GM21723 (cell line): ENCODE results near the gene YY1AP1.
"Not testable (repeated sequence)": the region's sequence is repeated elsewhere in the genome, so short reads cannot be mapped to it uniquely, and the experiment has no call there.

Source experiments
- ATAC-seq: cut with Tn5 transposase; IDR thresholded peaks from one replicate; pipeline ENCODE4 v1.9.1; 2021; ENCODE audit warnings: mild to moderate bottlenecking, moderate library complexity; ENCODE audit not compliant: unreplicated experiment

The YY1AP1 gene, protein sequence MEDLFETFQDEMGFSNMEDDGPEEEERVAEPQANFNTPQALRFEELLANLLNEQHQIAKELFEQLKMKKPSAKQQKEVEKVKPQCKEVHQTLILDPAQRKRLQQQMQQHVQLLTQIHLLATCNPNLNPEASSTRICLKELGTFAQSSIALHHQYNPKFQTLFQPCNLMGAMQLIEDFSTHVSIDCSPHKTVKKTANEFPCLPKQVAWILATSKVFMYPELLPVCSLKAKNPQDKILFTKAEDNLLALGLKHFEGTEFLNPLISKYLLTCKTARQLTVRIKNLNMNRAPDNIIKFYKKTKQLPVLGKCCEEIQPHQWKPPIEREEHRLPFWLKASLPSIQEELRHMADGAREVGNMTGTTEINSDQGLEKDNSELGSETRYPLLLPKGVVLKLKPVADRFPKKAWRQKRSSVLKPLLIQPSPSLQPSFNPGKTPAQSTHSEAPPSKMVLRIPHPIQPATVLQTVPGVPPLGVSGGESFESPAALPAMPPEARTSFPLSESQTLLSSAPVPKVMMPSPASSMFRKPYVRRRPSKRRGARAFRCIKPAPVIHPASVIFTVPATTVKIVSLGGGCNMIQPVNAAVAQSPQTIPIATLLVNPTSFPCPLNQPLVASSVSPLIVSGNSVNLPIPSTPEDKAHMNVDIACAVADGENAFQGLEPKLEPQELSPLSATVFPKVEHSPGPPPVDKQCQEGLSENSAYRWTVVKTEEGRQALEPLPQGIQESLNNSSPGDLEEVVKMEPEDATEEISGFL

DNA sequence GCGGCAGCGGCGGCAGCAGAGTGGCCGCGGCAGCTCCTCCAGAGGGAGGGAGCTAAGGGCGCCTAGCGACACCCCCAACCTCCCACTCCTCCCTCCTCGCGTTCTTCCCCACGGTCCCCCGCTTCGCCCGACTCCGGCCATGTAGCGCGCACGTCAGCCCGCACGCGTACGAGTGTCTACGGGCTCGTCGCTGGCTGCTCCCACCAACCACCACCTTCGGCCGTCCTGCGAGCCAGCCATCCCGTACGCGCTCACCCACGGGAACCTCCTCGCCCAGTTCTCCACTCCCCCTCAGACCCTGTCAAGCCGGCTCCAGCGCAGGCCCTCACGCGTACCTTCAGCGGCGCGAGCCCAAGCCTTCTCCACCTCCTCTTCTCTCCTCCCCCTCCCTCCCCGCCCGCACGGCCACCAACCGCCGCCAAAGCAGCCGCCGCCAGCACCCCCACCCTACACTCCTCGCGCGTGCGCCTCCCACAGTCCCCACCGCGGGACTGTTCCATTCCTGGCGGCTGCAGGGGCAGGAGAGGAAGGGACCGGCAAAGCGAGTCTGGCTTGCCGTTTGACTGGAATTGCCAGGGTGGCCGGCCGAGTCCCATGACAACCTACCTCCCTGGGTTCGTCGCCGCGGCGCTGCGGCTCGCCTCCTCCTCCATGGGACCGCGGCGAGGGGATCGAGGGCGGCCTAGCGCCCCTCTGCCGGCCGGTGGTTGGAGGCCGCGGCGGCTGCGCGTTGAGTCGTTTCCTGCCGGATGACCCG, at the start of gene YY1AP1:
TSS of gene YY1AP1 (minus strand) at position 451 of the 757 bp plus-strand sequence. CDS start 8,338 bp downstream, outside the sequence.
- peak; percentile 79 for ATAC-seq

DNA sequence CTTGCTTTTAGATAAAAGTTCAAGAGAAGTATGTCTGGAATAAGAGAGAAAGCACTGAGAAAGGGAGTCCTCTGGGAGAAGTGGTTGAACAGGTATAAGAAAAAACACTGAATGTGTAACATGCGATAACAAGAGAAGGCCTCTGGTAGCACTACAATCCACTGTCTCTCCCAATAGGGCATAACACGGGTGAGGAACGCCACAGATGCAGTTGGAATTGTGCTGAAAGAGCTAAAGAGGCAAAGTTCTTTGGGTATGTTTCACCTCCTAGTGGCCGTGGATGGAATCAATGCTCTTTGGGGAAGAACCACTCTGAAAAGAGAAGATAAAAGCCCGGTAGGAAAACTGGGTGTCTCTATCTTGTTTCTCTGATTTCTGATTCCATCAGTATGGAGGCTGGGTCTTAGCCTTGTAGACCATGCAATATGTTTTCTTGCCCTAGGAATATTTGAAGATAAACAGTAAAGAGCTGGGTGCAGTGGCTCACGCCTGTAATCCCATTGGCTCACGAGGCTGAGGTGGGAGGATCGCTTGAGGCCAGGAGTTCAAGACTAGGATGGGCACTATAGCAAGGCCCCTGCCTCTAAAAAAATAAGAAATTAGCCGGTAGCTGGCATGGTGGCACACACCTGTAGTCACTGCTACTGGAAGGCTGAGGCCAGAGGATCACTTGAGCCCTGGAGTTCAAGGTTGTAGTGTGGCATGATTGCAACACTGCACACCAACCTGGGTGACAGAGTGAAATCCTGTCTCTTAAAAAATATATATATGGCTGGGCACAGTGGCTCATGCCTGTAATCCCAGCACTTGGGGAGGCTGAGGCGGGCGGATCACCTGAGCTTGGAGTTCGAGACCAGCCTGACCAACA, 40.7 kb upstream of the YY1AP1 start:
- ATAC-seq, result no peak

DNA sequence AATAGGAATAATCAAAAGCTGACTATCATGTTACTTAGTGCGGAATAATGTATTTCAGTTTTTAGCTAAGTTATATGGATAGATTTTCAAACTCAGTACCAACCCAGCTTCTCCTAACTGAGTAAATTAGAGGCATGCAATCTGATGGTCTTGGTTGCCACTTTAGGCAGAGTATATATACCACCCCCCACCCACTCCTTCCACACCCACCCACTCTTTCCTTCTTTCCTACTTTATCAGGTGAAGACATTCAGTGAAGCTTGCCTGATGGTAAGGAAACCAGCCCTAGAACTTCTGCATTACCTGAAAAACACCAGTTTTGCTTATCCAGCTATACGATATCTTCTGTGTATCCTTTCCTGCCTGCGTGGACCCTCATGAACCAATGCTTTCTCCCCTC, 36.6 kb upstream of the YY1AP1 start:
- no peak for ATAC-seq

DNA sequence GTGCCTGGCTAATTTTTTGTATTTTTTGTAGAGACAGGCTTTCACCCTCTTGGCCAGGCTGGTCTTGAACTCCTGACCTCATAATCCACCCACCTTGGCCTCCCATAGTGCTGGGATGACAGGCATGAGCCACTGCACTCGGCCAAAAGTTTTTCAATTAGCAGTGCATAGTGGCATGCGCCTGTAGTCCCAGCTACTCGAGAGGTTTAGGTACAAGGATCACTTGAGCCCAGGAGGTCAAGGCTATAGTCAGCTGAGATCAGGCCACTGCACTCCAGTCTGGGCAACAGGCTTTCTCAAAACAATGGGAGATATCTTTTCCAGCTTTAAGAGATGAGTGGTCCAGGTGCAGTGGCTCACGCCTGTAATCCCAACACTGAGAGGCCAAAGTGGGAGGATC, 31.1 kb upstream of the YY1AP1 start:
- no peak for ATAC-seq

DNA sequence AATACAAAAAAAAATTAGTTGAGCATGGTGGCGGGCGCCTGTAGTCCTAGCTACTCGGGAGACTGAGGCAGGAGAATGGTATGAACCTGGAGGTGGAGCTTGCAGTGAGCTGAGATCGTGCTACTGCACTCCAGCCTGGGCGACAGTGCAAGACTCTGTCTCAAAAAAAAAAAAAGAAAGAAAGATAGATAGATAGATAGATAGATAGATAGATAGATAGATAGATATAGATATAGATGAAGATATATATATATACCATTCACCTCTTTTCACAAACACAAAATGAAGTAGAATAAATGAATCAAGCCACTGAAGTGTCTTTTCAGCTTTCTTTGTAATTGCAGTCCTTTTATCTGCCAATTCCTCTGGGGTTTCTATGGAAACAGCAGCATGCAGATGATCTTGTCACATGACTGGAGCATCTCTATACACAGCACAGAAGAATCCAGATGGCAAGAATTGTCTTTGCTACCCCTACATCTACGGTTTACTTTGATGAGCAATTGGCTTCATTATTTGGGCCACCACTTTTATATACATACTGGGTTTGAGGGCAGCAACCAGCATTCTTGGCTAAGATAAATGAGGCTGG, 30.0 kb upstream of the YY1AP1 start:
- not testable (repeated sequence) for ATAC-seq

DNA sequence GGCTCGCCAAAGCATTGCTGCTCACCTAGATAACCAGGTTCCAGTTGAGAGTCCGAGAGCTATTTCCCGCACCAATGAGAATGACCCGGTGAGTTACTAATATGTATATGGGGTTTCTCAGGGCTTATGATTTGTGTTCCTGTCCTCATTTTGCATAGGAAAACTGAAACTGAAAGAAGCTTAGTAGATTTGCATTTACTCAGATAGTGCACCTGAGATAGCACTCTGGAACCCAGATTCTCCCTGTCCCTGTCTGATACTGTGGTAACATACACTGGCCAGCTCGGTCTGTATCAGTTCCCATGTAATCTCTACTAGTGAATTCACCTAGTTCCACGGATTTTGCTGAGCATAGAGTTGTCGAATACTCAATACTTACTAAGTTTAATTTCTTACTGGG, 28.5 kb upstream of the YY1AP1 start:
- ATAC-seq, result no peak

DNA sequence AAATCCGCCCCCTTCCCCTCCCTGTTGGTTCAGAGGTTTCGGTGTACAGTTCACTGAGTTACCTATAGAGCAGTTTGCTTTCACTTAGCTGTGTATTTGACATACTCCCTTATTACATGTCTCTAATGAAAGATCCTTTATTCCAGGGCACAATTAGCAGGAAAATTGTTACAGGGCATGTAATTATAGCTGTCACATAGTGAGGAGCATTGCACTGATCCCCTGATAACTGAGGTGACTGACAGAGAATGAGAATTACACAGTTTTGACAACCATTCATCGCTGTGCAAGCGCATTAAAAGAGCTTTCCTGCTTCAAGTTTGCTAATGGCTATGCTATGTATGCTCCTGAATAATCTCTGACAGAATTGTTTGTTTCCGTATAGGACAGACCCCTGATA, 27.2 kb upstream of the YY1AP1 start:
- no peak for ATAC-seq

DNA sequence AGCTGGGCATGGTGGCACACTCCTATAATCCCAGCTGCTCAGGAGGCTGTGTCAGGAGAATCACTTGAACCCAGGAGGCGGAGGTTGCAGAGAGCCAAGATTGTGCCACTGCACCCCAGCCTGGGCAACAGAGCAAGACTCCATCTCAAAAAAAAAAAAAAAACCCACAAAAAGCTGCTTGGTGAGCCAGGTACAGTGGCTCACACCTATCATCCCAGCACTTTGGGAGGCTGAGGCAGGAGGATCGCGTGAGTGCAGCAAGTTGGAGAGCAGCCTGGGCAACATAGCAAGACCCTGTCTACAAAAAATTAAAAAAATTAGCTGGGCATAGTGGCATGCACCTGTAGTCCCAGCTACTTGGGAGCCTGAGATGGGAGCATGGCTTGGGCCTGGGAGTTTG, 26.5 kb upstream of the YY1AP1 start:
- not testable (repeated sequence) for ATAC-seq

DNA sequence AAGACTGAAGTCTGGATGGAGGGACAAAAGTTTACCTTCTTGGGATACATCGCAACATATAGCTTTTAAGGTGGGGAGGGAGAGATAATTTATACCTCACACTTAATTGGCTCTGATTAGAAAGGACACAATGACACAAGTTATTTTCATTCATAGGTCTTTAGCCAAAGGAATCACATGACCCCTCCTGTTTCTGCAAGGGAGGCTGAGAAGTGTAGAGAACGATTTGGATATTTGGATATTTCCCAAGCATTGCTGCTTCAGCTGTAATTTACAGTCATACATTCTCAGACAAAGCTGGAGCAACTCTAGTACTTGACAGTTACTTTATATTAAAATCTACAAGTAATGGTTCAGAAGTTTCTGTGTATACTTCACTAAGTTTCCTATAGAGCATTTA, 24.5 kb upstream of the YY1AP1 start:
- ATAC-seq, result no peak

DNA sequence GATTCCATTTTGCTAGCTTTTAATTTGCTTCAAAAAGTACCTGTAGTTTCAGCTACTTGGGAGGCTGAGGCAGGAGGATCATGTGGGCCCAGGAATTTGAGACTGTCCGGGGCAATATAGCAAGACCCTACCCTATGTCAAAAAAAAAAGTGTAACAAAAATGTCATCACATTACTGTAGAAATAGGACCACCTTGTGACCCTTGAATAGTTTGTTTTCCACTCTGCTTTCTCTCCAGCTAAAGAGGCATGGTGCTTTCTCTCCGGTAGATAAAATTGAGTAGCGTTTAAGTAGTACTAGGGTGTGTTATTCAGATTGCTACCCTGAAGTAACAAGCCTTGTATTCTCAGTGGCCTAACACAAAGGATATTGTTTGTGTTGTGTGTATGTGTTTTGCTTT, 24.1 kb upstream of the YY1AP1 start:
- ATAC-seq, result not testable (repeated sequence)

DNA sequence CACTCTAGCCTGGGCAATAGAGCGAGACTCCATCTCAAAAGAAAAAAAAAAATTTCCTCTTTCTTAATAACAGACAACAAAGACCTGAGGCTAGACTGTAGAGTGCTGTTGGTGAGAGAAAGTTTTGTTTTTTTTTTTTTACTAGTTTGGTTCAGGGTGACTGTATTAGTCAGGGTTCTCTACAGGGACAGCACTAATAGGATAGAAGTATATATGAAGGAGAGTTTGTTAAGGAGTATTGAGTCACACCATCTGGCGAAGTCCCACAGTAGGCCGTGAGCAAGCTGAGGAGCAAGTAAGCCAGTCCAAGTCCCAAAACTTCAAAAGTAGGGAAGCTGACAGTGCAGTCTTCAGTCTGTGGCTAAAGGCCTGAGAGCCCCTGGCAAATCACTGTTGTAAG, 22.9 kb upstream of the YY1AP1 start:
- not testable (repeated sequence) for ATAC-seq

DNA sequence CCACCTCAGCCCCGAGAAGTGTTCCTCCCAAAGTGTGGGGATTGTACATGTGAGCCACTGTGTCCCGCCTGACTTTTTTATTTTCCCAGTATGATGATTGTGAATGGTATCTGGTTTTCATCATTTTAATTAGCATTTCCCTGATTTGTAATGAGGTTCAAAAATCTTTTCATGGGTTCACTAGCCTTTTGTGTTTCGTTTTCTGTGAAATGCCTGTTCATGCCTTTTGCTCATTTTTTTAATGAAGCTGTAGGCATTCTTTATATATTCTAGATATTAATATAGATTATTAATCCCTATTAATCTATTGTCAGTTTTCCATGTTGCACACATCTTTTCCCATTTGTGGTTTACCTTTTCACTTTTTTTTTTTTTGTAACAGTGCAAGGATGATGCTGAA, 20.8 kb upstream of the YY1AP1 start:
- ATAC-seq, result no peak

DNA sequence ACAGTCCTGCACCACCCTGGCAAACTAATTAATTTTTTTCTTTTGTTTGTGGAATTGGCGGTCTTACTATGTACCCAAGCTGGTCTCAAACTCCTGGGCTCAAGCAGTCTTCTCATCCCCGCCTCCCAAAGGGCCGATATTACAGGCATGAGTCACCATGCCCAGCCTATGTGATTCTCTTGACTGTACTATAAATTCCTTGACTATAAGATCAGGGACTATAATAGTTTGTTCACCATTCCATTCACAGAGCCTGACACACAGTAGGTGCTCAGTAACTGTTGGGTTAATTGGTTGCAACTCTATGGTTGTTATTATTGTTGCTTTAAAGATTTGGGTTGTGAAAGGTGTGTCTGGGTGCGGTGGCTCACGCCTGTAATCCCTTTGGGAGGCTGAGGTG, 17.6 kb upstream of the YY1AP1 start:
- ATAC-seq, result no peak

DNA sequence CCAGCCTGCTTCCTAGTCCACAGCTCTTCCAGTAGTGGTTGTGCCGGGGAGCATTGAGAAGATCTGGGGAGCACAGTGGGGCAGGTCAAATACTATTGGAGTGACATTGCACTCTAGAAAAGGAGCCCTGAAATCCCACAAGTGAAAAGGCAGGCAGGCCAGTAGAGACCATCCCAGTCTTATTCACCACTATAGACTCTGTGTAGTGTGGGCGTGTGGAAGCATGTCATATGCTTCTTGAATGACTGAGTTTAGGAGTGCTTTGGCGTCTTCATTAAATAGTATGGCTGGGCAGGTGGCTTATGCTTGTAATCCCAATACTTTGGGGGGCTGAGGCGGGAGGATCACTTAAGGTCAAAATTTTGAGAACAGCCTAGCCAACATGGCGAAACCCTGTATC, 15.8 kb upstream of the YY1AP1 start:
- ATAC-seq, result not testable (repeated sequence)

DNA sequence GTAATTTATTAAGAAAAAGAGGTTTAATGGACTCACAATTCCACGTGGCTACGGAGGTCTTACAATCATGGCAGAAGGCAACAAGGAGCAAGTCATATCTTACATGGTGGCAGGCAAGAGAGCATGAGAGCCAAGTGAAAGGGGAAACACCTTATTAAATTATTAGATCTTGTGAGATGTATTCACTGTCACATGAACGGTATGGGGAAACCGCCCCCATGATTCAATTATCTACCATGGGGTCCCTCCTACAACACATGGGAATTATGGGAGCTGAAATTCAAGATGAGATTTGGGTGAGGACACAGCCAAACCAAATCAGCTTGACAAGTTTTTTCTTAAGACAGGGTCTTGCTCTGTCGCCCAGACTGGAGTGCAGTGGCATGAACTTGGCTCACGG, 14.6 kb upstream of the YY1AP1 start:
- no peak for ATAC-seq

DNA sequence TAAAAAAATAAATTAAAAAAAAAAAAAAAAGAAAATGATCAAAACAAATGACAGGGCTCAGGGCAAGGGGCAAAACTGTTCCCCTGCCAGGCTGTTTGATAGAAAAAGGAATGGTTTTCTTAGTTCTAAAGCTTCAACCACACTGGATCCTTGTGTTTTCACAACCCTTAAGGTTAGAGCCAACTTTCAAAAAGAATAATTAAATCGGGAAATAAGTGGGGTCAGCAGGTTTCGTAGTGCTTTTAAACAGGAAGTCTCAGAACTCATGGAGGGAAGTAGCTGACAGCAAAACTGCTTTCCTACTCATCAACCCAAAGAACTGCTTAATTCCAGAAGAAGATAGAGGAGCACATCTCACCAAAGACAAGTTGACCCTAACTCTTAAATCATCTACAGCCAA, 13.1 kb upstream of the YY1AP1 start:
- not testable (repeated sequence) for ATAC-seq

DNA sequence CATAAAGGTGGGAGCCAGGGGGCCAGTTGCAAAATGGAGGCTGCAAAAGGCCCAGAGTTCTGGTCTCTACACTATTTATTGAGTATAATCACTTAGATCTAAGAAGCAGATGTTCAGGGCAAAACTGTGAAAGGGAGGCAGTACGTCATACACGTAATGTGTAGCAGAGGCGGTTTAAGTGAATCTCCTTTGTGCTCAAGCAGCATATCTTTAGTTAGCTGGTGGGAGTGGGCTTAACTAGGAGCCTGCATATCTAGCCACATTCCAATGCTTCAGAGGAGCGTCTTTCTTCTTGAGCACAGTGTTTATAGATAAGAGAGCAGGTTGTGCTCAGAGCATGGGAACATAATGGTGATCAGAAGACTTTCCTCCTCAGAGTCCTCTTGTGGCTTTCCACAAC, 10.5 kb upstream of the YY1AP1 start:
- not testable (repeated sequence) for ATAC-seq

DNA sequence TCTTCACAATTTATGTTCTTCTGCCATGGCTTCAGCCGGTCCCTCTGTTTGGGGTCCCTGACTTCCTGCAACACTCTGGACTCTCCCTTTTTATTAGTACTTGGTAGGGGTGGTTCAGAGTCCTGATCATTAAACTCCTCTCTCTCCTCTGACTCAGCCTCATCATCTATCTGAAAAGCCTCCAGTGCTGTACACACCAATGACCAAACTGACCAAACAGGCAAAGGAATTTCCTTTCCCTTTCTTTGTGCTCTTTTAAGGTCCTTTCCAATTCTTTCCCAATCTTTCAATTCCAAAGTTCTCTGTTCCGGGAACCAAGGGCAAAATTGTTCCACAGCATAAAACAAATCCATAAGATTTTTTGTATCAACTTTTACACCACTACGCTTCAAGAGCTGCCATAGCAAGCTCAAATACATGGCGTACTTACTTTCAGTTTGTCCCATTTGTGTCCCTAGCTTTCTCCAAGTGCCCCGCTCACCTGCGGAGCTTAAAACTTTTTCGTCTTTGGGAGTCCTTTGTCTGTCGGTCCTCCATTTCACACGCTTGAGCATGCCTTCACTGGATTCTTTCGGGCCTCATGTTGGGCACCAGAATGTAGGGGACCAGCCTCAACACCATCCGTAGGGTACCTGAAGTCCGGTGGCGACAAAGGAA, 9.9 kb upstream of the YY1AP1 start:
- no peak for ATAC-seq

DNA sequence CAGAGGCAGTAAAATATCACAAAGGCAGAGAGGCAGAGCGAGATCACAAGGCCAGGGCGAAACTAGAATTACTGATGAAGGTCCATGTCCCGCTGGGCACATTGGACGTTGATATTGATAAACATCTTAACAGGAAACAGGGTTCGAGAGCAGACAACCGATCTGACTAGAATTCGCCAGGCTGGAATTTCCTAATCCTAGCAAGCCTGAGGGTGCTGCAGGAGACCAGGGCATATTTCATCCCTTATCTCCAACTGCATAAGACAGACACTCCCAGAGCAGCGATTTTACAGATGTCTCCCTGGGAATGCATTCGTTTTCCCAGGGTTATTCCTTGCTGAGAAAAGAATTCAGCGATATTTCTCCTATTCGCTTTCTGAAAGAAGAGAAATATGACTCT, 9.0 kb upstream of the YY1AP1 start:
- not testable (repeated sequence) for ATAC-seq

DNA sequence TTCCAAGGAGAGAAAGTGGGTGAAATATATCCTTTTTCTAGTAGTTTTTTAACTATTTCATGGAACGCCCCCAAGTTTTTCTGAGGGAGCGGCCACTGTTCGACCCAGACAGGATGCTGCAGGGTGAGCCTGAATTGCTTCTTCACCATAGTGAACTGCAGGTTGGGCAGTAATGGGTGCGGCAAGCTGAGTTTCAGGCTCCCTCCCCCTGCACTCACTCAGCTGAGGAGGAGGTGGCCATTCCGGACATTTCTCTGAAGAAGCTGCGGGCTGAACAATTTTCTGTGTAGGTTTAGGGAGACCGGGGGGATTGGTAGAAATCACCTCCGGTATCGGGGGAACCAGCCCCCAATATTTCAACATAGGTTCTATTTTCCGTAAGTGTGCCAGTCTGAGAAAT, 8.5 kb upstream of the YY1AP1 start:
- ATAC-seq, result no peak
